Measurements from ENCODE around the gene CSN3. TPM values are rescaled to one million over a fixed set of nuclear protein-coding genes. Genes with fewer than 3 reads are reported as not detected.
A peak's percentile ranks its signal among the peaks of the same experiment; 100 is the strongest.
"Not testable (repeated sequence)": the region's sequence is repeated elsewhere in the genome, so short reads cannot be mapped to it uniquely, and the experiment has no call there.

CSN3 gene, protein sequence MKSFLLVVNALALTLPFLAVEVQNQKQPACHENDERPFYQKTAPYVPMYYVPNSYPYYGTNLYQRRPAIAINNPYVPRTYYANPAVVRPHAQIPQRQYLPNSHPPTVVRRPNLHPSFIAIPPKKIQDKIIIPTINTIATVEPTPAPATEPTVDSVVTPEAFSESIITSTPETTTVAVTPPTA
- not detected in 2 replicates for total RNA-seq (2014; rRNA removed; shearing (Covaris generic))

DNA sequence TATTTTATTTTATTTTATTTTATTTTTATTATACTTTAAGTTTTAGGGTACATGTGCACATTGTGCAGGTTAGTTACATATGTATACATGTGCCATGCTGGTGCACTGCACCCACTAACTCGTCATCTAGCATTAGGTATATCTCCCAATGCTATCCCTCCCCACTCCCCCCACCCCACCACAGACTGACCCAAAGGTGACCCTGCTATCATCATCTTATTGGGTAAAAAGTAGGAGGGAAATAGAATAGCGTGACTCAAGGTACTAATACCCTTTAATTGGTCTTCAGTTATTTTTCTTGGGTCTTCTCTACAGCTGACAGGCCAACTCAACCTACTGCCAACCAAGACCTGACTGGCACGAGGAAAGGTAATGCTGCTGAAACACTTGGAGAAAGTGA is at the start of gene CSN3:
Gene CSN3, plus strand, starts transcription at position 301 of the 400 bp plus-strand sequence. CDS start 2,223 bp downstream, outside the sequence.
- not testable (repeated sequence) for DNase-seq (ENCODE audit: low spot score)

DNA sequence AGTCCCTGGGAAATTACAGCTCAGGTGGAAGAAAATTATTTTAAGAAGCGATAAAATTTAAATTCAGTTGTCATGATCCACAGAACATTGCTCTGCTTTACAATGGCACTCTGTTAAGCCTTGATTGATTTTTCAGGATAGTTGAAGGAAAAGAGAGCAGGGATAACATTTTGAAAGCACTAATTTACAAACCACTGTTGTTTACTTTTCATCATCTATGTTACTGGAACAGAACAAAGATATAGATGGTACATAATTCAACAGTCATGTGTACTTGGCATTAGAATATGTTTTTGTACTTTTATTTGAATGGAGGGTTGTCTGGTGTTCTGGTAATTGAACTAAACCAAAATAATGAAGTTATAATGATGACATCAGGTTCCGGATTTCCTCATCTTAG is 49.5 kb upstream of the CSN3 start:
- DNase-seq (ENCODE audit: low spot score) = no peak

DNA sequence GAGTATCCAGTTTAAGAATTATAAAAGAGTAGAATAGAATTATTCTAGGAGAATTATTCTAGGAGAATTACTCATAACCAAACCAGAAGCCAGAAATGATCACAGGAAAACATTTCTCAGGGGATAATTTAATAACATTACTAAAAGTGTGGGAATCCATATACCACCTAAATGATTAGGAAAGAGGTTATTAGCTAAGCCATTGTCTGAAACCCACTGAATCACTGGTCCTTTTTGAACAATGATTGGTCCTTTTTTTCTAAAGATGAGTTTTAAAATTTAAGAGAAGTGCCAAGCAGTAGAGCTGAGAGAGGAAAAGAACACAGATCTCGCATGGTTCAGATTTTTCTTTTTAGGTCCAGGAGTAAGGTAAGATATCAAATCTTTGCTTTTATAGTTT is 47.0 kb upstream of the CSN3 start, which contains the start of gene ODAM:
Gene ODAM, plus strand, starts transcription at position 301 of the 400 bp plus-strand sequence. CDS start 819 bp downstream, outside the sequence.
- DNase-seq (ENCODE audit: low spot score) = no peak

DNA sequence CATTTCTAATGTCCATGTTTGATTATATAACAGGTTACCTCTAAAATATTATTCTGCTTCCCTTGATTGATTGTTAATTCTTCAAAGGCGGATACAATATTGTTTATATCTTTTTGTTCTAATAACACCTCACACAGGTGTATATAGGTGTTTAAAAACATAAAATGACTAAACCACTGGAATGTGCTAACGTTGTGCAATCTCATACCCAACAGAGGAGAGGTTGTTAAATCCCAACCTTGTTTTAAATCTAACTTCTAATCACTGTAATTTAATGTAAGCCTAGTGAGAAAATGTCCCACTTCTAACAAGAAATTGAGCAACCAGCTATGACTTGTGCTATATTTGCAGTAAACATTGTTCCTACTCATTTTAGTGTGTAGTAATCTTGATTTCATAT is 45.5 kb upstream of the CSN3 start:
- no peak for DNase-seq (ENCODE audit: low spot score)

DNA sequence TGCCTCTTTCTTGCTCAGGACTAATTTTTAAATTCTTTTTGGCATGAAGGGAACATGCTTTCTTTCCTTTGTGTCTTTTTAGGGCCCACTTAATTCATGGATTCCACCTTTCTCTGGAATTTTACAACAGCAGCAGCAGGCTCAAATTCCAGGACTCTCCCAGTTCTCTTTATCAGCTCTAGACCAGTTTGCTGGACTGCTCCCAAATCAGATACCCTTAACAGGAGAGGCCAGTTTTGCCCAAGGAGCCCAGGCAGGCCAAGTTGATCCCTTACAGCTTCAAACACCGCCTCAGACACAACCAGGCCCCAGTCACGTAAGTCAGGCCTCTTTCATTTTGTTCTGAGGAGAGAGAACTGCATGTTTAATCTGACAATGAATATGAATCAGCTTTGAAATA is 44.6 kb upstream of the CSN3 start:
- peak; percentile 6 for DNase-seq (ENCODE audit: low spot score)

DNA sequence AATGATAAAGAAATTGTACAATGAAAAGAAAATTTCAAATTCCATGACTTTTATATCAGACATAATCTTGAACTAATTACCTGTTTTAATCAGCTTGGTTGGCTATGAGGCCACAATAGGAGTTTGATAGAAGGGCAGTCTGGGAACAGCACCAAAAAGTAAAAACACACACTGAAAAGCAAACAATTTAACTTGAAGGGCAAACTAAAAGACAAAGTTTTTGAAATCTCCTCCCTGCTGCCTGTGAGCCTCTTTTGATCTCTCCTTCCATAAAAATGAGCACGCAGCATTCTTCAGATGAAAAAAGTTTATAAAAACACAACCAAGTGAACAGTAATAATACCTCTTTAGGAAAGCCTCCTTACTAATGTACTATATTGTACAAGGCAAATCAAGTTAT is 38.8 kb upstream of the CSN3 start:
- DNase-seq (ENCODE audit: low spot score) = no peak

DNA sequence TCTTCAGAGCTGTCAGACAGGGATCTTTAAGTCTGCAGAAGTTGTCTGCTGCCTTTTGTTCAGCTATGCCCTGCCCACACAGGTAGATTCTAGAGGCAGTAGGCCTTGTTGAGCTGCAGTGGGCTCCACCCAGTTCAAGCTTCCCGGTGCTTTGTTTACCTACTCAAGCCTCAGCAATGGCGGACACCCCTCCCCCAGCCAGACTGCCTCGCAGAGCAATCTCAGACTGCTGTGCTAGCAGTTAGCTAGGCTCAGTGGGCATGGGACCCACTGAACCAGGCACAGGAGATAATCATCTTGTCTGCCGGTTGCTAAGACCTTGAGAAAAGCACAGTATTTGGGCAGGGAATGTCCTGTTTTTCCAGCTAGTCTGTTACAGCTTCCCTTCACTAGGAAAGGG is 29.6 kb upstream of the CSN3 start:
- not testable (repeated sequence) for DNase-seq (ENCODE audit: low spot score)

DNA sequence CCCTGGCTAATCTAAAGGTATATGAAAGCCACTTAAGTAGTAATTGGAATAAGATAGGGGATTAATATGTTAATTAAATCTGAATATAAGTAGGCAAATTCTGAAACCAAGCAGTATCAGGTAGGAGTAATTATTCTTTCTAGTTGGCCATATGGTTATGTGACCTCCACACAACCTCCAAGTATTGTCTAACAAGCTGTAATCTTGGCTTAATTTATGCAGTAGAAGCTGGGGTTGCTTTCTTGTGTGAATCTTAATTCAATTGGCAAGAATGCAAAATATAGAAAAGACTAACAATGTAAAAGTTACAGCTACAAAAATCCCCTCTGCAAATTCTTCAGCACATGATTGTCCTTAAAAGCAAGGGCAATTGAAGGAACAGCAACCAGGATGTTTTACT is 26.3 kb upstream of the CSN3 start:
- DNase-seq (ENCODE audit: low spot score) = not testable (repeated sequence)

DNA sequence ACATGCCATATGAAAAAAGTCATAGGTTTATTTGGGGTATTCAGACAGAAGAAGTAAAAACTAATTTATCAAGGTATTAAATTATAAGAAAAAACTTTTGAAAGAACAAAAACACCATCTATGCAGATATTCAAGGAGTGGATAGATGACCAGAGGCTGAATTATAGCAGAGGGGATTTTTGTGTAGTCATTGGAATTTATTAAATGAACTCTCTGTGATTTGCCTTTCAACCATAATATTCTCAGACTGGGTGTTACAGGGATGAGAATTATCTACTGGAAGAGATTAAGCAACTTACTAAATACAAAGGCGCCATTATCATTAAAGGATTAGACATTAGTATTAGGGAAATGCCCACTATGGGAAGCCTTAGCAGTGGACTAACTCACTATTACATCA is 25.8 kb upstream of the CSN3 start:
- not testable (repeated sequence) for DNase-seq (ENCODE audit: low spot score)

DNA sequence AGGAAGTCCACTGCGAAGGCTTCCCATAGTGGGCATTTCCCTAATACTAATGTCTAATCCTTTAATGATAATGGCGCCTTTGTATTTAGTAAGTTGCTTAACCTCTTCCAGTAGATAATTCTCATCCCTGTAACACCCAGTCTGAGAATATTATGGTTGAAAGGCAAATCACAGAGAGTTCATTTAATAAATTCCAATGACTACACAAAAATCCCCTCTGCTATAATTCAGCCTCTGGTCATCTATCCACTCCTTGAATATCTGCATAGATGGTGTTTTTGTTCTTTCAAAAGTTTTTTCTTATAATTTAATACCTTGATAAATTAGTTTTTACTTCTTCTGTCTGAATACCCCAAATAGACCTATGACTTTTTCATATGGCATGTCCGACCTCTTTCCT is 21.0 kb upstream of the CSN3 start:
- not testable (repeated sequence) for DNase-seq (ENCODE audit: low spot score)

DNA sequence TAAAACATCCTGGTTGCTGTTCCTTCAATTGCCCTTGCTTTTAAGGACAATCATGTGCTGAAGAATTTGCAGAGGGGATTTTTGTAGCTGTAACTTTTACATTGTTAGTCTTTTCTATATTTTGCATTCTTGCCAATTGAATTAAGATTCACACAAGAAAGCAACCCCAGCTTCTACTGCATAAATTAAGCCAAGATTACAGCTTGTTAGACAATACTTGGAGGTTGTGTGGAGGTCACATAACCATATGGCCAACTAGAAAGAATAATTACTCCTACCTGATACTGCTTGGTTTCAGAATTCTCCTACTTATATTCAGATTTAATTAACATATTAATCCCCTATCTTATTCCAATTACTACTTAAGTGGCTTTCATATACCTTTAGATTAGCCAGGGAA is 20.6 kb upstream of the CSN3 start:
- not testable (repeated sequence) for DNase-seq (ENCODE audit: low spot score)

DNA sequence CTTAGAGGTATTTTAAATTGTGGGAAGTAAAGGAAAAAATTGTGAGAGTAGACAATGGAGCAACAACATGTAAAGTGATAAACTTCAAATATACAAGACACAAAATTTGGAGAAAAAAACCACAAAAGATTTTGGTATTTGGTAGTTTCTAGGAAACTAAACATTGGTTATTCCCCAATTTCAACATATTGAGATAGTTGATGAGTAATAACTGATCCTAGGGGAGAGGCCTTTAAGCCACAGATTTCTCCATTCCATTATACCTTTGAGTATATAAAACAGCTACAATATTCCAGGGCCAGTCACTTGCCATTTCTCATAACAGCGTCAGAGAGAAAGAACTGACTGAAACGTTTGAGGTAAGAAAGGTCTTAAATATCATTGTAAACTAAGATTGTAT is 16.6 kb upstream of the CSN3 start, which contains the start of gene FDCSP:
Gene FDCSP, plus strand, starts transcription at position 301 of the 400 bp plus-strand sequence. CDS start 5,071 bp downstream, outside the sequence.
- no peak for DNase-seq (ENCODE audit: low spot score)

DNA sequence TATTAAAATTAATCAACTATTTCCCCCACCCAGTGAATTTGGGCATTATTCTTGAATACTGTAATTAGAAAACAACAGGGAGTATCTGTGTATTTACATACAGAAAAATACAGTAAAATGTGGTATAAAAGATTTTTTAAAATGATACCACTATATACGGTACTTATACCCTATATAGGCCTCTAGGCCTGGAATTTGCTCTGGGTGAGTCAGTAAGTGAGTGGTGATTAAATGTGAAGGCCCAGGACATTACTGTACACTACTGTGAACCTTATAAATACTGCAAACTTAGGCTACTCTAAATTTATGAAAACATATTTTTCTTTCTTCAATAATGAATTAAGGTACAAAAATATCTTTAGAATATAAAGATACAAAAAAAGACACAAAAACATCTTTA is 6.3 kb upstream of the CSN3 start:
- DNase-seq (ENCODE audit: low spot score) = no peak

DNA sequence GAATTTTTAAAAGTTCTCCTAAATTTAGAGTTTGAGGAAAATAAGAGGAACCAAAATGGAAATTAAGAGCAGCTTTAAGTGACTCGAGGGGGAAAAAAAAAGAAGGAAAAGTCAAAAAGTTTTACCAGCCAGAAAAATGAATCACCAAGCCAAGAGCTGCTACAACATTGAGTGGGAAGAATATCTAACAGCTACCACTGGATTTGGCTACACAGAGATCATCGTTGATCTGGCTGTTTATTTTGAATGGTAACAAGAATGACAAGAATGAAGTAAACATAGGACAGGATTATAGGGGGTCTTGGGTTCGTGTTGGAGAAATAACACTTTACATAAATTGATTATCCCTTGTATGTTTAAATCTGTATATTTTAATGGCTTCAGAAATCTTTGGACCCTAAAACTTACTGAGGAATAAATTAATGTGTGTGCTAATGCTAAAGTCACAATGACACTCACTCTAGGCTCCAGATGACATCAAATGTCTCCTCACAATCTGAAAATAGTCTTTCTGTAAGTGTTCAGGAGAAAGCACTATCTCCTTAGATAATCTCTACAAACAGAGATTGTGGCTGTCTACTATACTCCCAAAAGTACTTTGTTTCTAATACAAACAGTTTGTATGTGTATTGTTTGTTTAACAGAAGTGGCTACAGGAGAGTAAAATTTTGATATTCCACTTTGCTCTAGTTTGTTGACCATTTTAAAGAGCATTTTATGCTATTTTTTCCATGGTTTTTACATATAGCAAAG is 3.1 kb upstream of the CSN3 start:
- DNase-seq (ENCODE audit: low spot score) = no peak

DNA sequence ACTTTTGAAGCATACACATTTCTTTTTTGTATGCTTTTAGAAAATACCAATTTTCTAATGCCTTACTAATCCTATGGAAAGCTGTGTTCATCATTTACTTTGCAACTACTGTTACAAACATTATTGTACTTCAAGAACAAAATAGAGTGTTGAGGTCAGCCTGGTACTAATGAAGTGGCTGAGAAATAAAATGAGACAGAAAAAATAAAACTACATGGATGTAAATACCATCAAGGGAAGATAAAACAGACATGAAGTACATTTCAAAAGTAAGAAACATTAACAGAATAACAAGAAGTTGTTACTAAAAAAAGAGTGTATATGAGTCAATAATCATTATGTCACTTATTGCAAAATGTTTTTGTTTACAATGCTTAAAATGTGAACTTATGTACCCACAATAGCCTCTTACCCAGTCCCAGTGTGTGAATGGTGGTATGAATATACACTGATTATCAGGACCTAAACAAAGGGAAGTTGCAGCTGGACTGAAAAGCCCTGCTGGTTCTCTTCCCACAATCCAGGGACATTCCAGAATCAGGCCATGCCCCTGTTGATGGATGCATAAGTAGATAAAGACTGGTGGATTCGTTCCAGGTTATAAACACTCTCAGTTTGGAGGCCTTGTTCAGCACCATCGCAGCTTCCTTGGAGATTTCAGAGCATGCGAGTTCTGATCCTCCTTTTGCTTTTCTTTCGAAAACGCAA is 2.4 kb upstream of the CSN3 start:
- DNase-seq (ENCODE audit: low spot score) = no peak

DNA sequence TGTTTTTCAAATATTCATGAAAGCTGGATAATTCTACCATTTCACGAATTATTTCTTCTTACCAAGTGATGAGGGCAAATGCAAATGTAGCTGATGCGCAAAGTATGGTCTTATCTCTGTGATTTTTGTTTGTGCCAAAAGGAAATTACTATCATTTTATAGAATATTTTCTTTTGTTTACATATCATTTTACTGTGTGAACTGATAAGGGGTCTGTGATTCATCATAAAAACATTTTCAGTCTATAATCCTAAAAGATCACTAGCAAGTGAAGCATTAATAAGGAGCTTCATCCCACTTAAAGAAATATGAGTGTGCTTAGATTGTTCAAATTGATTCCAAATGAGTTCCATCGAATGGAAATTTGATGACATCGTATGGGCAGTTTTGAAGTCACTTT is 694 bp downstream of the CSN3 start:
- no peak for DNase-seq (ENCODE audit: low spot score)

DNA sequence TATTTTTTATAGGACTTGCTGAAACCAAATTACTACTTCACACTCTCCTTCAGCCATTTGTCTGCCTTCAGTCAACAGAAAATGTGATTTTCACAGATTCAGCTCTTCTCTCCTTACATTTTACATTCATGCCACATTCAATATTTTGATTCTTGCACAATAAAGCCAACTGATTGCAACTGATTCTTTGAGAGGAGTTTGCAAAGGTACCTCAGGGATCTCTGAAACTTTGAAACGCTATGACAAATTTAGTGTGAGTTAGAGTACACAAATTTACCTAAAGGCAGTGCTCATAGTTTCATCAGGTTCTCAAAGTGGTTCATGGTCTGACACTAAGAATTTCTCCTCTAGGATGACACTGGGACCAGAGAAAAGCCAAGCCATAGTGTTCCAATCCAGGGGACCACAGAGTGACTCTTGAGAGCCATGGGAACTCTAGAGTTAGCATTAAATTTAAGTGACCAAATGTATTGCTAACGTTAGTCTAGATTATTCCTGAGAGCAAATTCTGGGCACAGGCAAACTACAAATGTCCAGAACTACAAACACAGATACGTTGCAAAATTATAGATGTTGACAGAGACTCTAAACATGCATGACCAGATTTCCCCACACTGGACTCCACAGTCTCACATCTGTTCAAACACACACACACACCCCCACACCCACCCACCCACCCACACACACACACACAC is 9.0 kb downstream of the CSN3 start:
- no peak for DNase-seq (ENCODE audit: low spot score)

DNA sequence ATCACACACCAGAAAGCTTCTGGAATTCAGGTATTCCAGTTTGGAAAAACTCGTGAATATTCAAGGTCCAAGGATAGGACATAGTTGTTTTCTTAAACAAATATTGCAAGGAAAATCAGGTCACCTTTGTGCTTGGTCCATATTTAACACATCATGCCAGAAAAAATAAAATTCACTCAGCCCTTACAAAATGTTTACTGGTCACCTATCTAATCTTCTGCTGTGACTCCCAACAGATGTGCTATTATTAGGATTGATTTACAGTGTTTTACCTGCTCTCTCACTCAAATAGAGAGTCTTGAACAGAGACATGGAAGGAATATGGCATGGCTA is 9.5 kb downstream of the CSN3 start:
- DNase-seq (ENCODE audit: low spot score) = no peak

DNA sequence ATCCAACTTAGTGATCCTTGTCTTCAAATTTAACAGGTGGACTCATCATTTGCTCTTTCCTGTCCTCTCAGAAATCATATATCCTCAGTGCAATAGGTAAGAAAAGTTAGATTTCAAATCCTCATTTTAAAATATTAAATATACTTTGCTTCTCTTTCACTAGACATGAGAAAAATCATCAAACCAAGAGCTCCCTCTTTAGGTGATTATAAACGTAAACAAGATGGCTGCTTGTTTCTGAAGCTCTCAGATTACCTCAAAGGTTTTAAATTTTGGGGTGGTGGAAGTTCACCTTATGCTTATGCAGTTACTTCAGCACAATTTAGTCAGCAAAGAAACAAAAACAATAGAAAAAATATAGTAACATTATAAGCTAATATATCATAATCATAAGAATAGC is 27.3 kb downstream of the CSN3 start:
- peak; percentile 8 for DNase-seq (ENCODE audit: low spot score)

DNA sequence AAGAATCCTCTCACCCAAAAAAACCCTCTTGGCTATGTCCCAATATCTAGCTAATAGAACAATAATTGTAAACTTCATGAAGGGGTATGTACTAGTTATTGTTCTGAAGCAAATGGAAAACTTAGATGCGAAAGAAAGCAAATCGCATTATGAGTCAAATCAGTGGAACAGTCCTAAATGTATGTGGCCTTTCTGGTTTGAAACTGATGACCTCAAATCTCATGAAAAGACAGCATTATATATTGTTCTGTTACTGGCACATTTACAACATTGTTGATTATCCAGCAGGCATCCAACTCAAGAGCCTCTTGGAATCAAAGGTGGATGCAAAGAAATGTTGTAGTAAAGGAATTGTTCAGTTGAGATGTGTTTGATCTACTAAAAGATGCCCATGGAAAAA is 34.7 kb downstream of the CSN3 start:
- DNase-seq (ENCODE audit: low spot score) = no peak

DNA sequence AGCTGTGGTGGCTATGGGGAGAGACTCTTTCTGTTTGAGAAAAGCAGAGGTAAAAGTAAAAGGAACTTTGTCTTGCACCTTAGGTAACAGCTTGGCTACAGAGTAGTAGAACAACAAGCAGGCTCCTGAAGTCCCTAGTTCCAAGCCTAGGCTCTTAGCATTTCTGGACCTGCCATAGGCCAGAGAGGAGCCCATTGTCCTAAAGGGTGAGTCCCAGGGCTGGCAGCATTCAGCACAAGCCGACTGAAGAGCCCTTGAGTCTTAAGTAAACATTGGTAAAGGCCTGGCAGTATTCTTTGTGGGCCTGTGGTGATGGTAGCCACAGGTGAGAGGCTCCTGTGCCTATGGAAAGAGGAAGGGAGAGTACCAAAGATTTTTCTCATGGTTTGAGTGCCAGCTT is 38.2 kb downstream of the CSN3 start:
- DNase-seq (ENCODE audit: low spot score) = no peak

DNA sequence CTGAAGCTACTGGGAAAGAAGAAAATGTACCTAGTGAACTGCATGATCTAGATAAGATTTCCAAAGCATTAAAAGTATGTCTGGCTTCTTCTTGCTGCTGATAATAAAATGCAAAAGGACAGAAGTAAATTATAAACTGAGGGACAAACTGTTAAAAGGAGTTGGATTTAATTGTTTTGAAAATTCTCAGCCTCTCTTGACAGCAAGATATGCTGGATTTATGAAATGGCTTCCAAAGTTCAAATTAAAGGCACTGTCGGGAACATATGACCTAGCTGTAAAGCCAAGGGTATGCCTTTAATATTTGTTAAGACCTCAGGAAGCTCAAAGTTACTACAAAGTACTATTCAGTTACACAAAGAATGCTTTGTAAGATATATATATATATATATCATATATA is 46.3 kb downstream of the CSN3 start:
- no peak for DNase-seq (ENCODE audit: low spot score)
